SIG-M5 treated with dmso at 0.1 percent for 504 hours (cell line): ENCODE measurements around the gene BET1.

ENCODE experiments used
- DNase-seq: peaks from one replicate; lab custom pipeline; 2025; ENCODE audit not compliant: unreplicated experiment; lab: John Stamatoyannopoulos, UW

Gene BET1

GRCh38 chr7:94015538-94015937 is 11.4 kb upstream of the BET1 start:
- DNase-seq, result no peak

- no peak for DNase-seq
Measured at GRCh38 chr7:94012746-94013145, 8.6 kb upstream of the BET1 start.

- DNase-seq, result no peak
Measured at GRCh38 chr7:94011714-94012353, 7.7 kb upstream of the BET1 start.

- DNase-seq, result no peak
Measured at GRCh38 chr7:94008537-94008936, 4.4 kb upstream of the BET1 start.

- DNase-seq, result no peak
Measured at GRCh38 chr7:94005753-94006152, 1.6 kb upstream of the BET1 start.

- DNase-seq, result peak; percentile 31
Measured at GRCh38 chr7:94003446-94004023, 620 bp downstream of the BET1 start.

GRCh38 chr7:94001396-94001795 is 2.8 kb downstream of the BET1 start:
- DNase-seq, result no peak

- DNase-seq, result no peak
Measured at GRCh38 chr7:93997868-93998267, 6.3 kb downstream of the BET1 start.

GRCh38 chr7:93992421-93993110 is 11.6 kb downstream of the BET1 start:
- DNase-seq, result no peak

GRCh38 chr7:93987297-93987696 is 16.9 kb downstream of the BET1 start:
- DNase-seq, result no peak

GRCh38 chr7:93985101-93985500 is 19.1 kb downstream of the BET1 start:
- DNase-seq, result no peak

- DNase-seq, result no peak
Measured at GRCh38 chr7:93984024-93984423, 20.1 kb downstream of the BET1 start.

- no peak for DNase-seq
Measured at GRCh38 chr7:93981480-93981874, 22.7 kb downstream of the BET1 start.

GRCh38 chr7:93980744-93981479 is 23.2 kb downstream of the BET1 start:
- no peak for DNase-seq

GRCh38 chr7:93977211-93977950 is 26.8 kb downstream of the BET1 start:
- DNase-seq, result no peak

GRCh38 chr7:93973134-93973533 is 31.0 kb downstream of the BET1 start:
- DNase-seq, result no peak

- DNase-seq, result no peak
Measured at GRCh38 chr7:93972029-93972725, 32.0 kb downstream of the BET1 start.

- no peak for DNase-seq
Measured at GRCh38 chr7:93968911-93969620, 35.1 kb downstream of the BET1 start.

- DNase-seq, result no peak
Measured at GRCh38 chr7:93964813-93965212, 39.3 kb downstream of the BET1 start.

- no peak for DNase-seq
Measured at GRCh38 chr7:93964262-93964661, 39.9 kb downstream of the BET1 start.
